Erythroblast (primary cell): ENCODE measurements around the gene SUPT4H1.

Source experiments
- GATA1 ChIP-seq: IDR thresholded peaks from 2 replicates; pipeline ENCODE4 v1.6.1; 2011; ENCODE audit warnings: low read depth, mild to moderate bottlenecking, control low read depth, low read length, moderate library complexity
- POLR2A ChIP-seq: IDR thresholded peaks from 2 replicates; pipeline ENCODE4 v1.6.1; 2011; ENCODE audit warnings: mild to moderate bottlenecking, low read length

GRCh38 chr17:58302171-58302918, 49.7 kb downstream of the SUPT4H1 start:
- no peak for TF ChIP-seq POLR2A
- TF ChIP-seq GATA1 = no peak
